GM23338 (cell line): ENCODE results near the gene RPS6KC1. TPM values are rescaled to one million over a fixed set of nuclear protein-coding genes. Genes with fewer than 3 reads are reported as not detected.

Experiments
- ATAC-seq: fragments of 200-7000 bp; cut with Tn5 transposase; 3 replicates; pipeline ENCODE4 v1.9.1; 2020
- DNase-seq: peaks from one replicate; pipeline ENCODE4 v3.0.0-alpha.2; 2015; ENCODE audit warnings: low spot score
- H2AFZ ChIP-seq: fragments of 200-600 bp; sonication (generic); 2 replicates; pipeline ENCODE4 v1.8.0; 2016; ENCODE audit warnings: antibody characterized with exemption, mild to moderate bottlenecking, moderate library complexity
- H3F3A ChIP-seq: fragments of 200-600 bp; sonication (generic); replicated peaks from 2 replicates; pipeline ENCODE4 v1.8.0; 2017; ENCODE audit warnings: antibody characterized with exemption, mixed run types, low read depth
- H3K27ac ChIP-seq: fragments of 200-600 bp; sonication (generic); 2 replicates; pipeline ENCODE4 v1.6.1; 2016; ENCODE audit warnings: low read depth
- H3K27me3 ChIP-seq: fragments of 200-600 bp; sonication (generic); 2 replicates; pipeline ENCODE4 v1.8.0; 2016; ENCODE audit warnings: mild to moderate bottlenecking, mixed run types, moderate library complexity; ENCODE audit not compliant: insufficient read depth
- H3K36me3 ChIP-seq: fragments of 200-600 bp; sonication (generic); 2 replicates; pipeline ENCODE4 v1.8.0; 2016; ENCODE audit warnings: mild to moderate bottlenecking; ENCODE audit not compliant: insufficient read depth
- H3K4me1 ChIP-seq: fragments of 200-600 bp; sonication (generic); 2 replicates; pipeline ENCODE4 v1.8.0; 2016; ENCODE audit warnings: mild to moderate bottlenecking, moderate library complexity; ENCODE audit not compliant: insufficient read depth
- H3K4me2 ChIP-seq: fragments of 200-600 bp; sonication (generic); 2 replicates; pipeline ENCODE4 v1.7.1; 2017; ENCODE audit warnings: mixed run types
- H3K4me3 ChIP-seq: fragments of 200-600 bp; sonication (generic); 2 replicates; pipeline ENCODE4 v1.6.1; 2016; ENCODE audit warnings: mixed run types
- H3K79me2 ChIP-seq: fragments of 200-600 bp; sonication (generic); replicated peaks from 2 replicates; pipeline ENCODE4 v1.8.0; 2017; ENCODE audit warnings: mild to moderate bottlenecking; ENCODE audit not compliant: insufficient read depth
- H3K9me2 ChIP-seq: fragments of 200-600 bp; sonication (generic); 2 replicates; pipeline ENCODE4 v1.8.0; 2017; ENCODE audit not compliant: insufficient read depth
- H4K20me1 ChIP-seq: fragments of 200-600 bp; sonication (generic); replicated peaks from 2 replicates; pipeline ENCODE4 v1.8.0; 2017; ENCODE audit warnings: mild to moderate bottlenecking; ENCODE audit not compliant: insufficient read depth
- H3K27ac Mint-ChIP-seq: 2 replicates; pipeline ENCODE4 v1.8.0; 2020; ENCODE audit warnings: inconsistent platforms, mild to moderate bottlenecking, moderate library complexity, mixed read lengths
- H3K27me3 Mint-ChIP-seq: 3 replicates; pipeline ENCODE4 v1.8.0; 2022; ENCODE audit warnings: low read depth, mild to moderate bottlenecking, moderate library complexity, mixed read lengths, inconsistent platforms; ENCODE audit not compliant: insufficient read depth, poor library complexity
- H3K36me3 Mint-ChIP-seq: 3 replicates; pipeline ENCODE4 v1.8.0; 2021; ENCODE audit warnings: low read depth, mild to moderate bottlenecking, inconsistent platforms, moderate library complexity, mixed read lengths
- H3K4me1 Mint-ChIP-seq: 3 replicates; pipeline ENCODE4 v1.8.0; 2020; ENCODE audit warnings: mild to moderate bottlenecking, inconsistent platforms, mixed read lengths
- H3K4me3 Mint-ChIP-seq: 3 replicates; pipeline ENCODE4 v1.8.0; 2021; ENCODE audit warnings: moderate library complexity, mild to moderate bottlenecking, inconsistent platforms, mixed read lengths
- H3K9me3 Mint-ChIP-seq: 3 replicates; pipeline ENCODE4 v1.8.0; 2020; ENCODE audit warnings: moderate library complexity, mild to moderate bottlenecking, inconsistent platforms, mixed read lengths
- CREB1 ChIP-seq: fragments of 250-450 bp; sonication (Bioruptor Pico); IDR thresholded peaks from 2 replicates; pipeline ENCODE4 v1.5.0; 2020; ENCODE audit warnings: low read depth, mild to moderate bottlenecking, moderate library complexity
- EZH2 ChIP-seq: fragments of 200-600 bp; sonication (generic); IDR thresholded peaks from one replicate; pipeline ENCODE4 v1.8.0; 2017; ENCODE audit warnings: antibody characterized with exemption, mild to moderate bottlenecking, low read depth; ENCODE audit not compliant: unreplicated experiment
- EZH2phosphoT487 ChIP-seq: fragments of 200-600 bp; sonication (generic); IDR thresholded peaks from one replicate; pipeline ENCODE4 v1.8.1; 2018; ENCODE audit warnings: antibody characterized with exemption; ENCODE audit not compliant: unreplicated experiment
- JUNB ChIP-seq: IDR thresholded peaks from one replicate; pipeline ENCODE4 v1.6.1; 2016; ENCODE audit warnings: antibody characterized with exemption; ENCODE audit not compliant: unreplicated experiment
- NANOG ChIP-seq: IDR thresholded peaks from 2 replicates; pipeline ENCODE4 v1.6.1; 2016; ENCODE audit warnings: antibody characterized with exemption, borderline replicate concordance
- POLR2AphosphoS5 ChIP-seq: IDR thresholded peaks from 2 replicates; pipeline ENCODE4 v1.6.1; 2016; ENCODE audit warnings: antibody characterized with exemption, low read depth
- STAT1 ChIP-seq: IDR thresholded peaks from one replicate; pipeline ENCODE4 v1.6.1; 2016; ENCODE audit warnings: antibody characterized with exemption; ENCODE audit not compliant: unreplicated experiment
- ZNF114 ChIP-seq: fragments of 250-450 bp; sonication (Bioruptor Pico); IDR thresholded peaks from 2 replicates; pipeline ENCODE4 v1.5.0; 2020; ENCODE audit warnings: mild to moderate bottlenecking, moderate library complexity
- ZNF331 ChIP-seq: fragments of 250-450 bp; sonication (Bioruptor Pico); IDR thresholded peaks from 2 replicates; pipeline ENCODE4 v1.5.0; 2020; ENCODE audit warnings: low read depth, mild to moderate bottlenecking, moderate library complexity
- polyA plus RNA-seq: library from polyadenylated mRNA; unstranded; fragments of >200 nt; fragmentation: Nextera tagmentation; extraction: Ambion mirVana; gene quantifications from 2 replicates; pipeline ENCODE4 v1.2.1, GENCODE V29; 2016
- total RNA-seq: library from RNA; depleted of rRNA; stranded (reverse); fragments of >200 nt; shearing (Covaris generic); gene quantifications from 2 replicates; pipeline ENCODE4 v1.2.3, GENCODE V29; 2014
- TF ChIP-seq, protein P1 (sequence below): IDR thresholded peaks from 2 replicates; pipeline ENCODE4 v1.6.1; 2016; ENCODE audit warnings: antibody characterized with exemption
- TF ChIP-seq, protein P2 (sequence below): fragments of 250-450 bp; sonication (Bioruptor Pico); IDR thresholded peaks from 2 replicates; pipeline ENCODE4 v1.5.0; 2020; ENCODE audit warnings: mild to moderate bottlenecking, moderate library complexity
- TF ChIP-seq, protein P3 (sequence below): IDR thresholded peaks from one replicate; pipeline ENCODE4 v1.6.1; 2018; ENCODE audit warnings: antibody characterized with exemption; ENCODE audit not compliant: unreplicated experiment
- TF ChIP-seq, protein P4 (sequence below), 2 experiments: fragments of 200-600 bp in 1 of 2; sonication (generic) in 1 of 2; conservative IDR thresholded peaks; 2 replicates each; pipeline versions ENCODE4 v1.5.1 to v1.6.1; 2016 to 2017; ENCODE audit warnings: antibody characterized with exemption in 2 of 2, low read depth in 2 of 2, mild to moderate bottlenecking in 2 of 2, moderate library complexity in 1 of 2

The RPS6KC1 gene
- total and polyA plus RNA-seq, 2 experiments from 2014 or later = 7.9 to 24.9 TPM

DNA sequence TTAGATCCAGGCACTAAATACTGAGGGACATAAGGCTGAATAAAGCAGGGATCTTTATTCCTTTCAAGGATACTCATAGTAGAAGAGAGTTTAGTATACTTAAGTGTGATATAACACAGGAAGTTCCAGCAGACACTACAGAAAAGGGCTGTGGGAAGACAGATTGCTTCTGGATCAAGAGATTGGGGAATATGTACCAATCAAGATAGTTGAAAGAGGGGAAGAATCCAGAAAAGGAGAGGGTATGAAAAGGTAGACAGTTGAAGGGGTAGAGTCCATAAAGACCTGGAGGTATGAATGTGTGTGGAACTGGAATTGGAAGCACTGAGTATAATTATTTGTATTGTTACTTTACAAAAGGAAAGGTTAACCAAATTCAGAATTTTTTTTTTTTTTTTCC lies 2.4 kb downstream of the RPS6KC1 start:
- peaks cover 9% of the 10 kb centered on the region for H3K27me3 Mint-ChIP-seq
- TF ChIP-seq, protein P1, sequence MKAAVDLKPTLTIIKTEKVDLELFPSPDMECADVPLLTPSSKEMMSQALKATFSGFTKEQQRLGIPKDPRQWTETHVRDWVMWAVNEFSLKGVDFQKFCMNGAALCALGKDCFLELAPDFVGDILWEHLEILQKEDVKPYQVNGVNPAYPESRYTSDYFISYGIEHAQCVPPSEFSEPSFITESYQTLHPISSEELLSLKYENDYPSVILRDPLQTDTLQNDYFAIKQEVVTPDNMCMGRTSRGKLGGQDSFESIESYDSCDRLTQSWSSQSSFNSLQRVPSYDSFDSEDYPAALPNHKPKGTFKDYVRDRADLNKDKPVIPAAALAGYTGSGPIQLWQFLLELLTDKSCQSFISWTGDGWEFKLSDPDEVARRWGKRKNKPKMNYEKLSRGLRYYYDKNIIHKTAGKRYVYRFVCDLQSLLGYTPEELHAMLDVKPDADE = no peak
- TF ChIP-seq POLR2AphosphoS5 (no peak), JUNB (no peak), ZNF114 (CRISPR knock-in tag) (no peak), CREB1 (CRISPR knock-in tag) (no peak), STAT1 (no peak), ZNF331 (CRISPR knock-in tag) (no peak), EZH2 (no peak), NANOG (no peak), EZH2phosphoT487 (no peak)
- TF ChIP-seq, protein P2, sequence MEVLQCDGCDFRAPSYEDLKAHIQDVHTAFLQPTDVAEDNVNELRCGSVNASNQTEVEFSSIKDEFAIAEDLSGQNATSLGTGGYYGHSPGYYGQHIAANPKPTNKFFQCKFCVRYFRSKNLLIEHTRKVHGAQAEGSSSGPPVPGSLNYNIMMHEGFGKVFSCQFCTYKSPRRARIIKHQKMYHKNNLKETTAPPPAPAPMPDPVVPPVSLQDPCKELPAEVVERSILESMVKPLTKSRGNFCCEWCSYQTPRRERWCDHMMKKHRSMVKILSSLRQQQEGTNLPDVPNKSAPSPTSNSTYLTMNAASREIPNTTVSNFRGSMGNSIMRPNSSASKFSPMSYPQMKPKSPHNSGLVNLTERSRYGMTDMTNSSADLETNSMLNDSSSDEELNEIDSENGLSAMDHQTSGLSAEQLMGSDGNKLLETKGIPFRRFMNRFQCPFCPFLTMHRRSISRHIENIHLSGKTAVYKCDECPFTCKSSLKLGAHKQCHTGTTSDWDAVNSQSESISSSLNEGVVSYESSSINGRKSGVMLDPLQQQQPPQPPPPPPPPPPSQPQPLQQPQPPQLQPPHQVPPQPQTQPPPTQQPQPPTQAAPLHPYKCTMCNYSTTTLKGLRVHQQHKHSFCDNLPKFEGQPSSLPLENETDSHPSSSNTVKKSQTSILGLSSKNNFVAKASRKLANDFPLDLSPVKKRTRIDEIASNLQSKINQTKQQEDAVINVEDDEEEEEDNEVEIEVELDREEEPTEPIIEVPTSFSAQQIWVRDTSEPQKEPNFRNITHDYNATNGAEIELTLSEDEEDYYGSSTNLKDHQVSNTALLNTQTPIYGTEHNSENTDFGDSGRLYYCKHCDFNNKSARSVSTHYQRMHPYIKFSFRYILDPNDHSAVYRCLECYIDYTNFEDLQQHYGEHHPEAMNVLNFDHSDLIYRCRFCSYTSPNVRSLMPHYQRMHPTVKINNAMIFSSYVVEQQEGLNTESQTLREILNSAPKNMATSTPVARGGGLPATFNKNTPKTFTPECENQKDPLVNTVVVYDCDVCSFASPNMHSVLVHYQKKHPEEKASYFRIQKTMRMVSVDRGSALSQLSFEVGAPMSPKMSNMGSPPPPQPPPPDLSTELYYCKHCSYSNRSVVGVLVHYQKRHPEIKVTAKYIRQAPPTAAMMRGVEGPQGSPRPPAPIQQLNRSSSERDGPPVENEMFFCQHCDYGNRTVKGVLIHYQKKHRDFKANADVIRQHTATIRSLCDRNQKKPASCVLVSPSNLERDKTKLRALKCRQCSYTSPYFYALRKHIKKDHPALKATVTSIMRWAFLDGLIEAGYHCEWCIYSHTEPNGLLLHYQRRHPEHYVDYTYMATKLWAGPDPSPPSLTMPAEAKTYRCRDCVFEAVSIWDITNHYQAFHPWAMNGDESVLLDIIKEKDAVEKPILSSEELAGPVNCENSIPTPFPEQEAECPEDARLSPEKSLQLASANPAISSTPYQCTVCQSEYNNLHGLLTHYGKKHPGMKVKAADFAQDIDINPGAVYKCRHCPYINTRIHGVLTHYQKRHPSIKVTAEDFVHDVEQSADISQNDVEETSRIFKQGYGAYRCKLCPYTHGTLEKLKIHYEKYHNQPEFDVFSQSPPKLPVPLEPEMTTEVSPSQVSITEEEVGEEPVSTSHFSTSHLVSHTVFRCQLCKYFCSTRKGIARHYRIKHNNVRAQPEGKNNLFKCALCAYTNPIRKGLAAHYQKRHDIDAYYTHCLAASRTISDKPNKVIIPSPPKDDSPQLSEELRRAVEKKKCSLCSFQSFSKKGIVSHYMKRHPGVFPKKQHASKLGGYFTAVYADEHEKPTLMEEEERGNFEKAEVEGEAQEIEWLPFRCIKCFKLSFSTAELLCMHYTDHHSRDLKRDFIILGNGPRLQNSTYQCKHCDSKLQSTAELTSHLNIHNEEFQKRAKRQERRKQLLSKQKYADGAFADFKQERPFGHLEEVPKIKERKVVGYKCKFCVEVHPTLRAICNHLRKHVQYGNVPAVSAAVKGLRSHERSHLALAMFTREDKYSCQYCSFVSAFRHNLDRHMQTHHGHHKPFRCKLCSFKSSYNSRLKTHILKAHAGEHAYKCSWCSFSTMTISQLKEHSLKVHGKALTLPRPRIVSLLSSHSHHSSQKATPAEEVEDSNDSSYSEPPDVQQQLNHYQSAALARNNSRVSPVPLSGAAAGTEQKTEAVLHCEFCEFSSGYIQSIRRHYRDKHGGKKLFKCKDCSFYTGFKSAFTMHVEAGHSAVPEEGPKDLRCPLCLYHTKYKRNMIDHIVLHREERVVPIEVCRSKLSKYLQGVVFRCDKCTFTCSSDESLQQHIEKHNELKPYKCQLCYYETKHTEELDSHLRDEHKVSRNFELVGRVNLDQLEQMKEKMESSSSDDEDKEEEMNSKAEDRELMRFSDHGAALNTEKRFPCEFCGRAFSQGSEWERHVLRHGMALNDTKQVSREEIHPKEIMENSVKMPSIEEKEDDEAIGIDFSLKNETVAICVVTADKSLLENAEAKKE = no peak
- TF ChIP-seq, protein P3, sequence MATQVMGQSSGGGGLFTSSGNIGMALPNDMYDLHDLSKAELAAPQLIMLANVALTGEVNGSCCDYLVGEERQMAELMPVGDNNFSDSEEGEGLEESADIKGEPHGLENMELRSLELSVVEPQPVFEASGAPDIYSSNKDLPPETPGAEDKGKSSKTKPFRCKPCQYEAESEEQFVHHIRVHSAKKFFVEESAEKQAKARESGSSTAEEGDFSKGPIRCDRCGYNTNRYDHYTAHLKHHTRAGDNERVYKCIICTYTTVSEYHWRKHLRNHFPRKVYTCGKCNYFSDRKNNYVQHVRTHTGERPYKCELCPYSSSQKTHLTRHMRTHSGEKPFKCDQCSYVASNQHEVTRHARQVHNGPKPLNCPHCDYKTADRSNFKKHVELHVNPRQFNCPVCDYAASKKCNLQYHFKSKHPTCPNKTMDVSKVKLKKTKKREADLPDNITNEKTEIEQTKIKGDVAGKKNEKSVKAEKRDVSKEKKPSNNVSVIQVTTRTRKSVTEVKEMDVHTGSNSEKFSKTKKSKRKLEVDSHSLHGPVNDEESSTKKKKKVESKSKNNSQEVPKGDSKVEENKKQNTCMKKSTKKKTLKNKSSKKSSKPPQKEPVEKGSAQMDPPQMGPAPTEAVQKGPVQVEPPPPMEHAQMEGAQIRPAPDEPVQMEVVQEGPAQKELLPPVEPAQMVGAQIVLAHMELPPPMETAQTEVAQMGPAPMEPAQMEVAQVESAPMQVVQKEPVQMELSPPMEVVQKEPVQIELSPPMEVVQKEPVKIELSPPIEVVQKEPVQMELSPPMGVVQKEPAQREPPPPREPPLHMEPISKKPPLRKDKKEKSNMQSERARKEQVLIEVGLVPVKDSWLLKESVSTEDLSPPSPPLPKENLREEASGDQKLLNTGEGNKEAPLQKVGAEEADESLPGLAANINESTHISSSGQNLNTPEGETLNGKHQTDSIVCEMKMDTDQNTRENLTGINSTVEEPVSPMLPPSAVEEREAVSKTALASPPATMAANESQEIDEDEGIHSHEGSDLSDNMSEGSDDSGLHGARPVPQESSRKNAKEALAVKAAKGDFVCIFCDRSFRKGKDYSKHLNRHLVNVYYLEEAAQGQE = no peak
- TF ChIP-seq, protein P4, sequence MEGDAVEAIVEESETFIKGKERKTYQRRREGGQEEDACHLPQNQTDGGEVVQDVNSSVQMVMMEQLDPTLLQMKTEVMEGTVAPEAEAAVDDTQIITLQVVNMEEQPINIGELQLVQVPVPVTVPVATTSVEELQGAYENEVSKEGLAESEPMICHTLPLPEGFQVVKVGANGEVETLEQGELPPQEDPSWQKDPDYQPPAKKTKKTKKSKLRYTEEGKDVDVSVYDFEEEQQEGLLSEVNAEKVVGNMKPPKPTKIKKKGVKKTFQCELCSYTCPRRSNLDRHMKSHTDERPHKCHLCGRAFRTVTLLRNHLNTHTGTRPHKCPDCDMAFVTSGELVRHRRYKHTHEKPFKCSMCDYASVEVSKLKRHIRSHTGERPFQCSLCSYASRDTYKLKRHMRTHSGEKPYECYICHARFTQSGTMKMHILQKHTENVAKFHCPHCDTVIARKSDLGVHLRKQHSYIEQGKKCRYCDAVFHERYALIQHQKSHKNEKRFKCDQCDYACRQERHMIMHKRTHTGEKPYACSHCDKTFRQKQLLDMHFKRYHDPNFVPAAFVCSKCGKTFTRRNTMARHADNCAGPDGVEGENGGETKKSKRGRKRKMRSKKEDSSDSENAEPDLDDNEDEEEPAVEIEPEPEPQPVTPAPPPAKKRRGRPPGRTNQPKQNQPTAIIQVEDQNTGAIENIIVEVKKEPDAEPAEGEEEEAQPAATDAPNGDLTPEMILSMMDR (conservative IDR thresholded peaks at IDR 0.05; ENCODE audit: low read depth in 2 of 2) = no peak
- H3K9me3 Mint-ChIP-seq = peaks cover 4% of the 10 kb centered on the region; the same call in 1 of the 3 replicates
- H3K4me1 Mint-ChIP-seq = peaks cover 43% of the 10 kb centered on the region
- Histone ChIP-seq H2AFZ (no peak overlapping the region), H3K4me1 (peaks cover 21% of the 10 kb centered on the region), H3K27me3 (no peaks in the 10 kb centered on the region), H3K79me2 (peaks cover 67% of the 10 kb centered on the region), H3F3A (no peaks in the 10 kb centered on the region; the same call in 1 of the 2 replicates), H4K20me1 (no peaks in the 10 kb centered on the region; the same call in 1 of the 2 replicates), H3K36me3 (no peaks in the 10 kb centered on the region), H3K27ac (no peak overlapping the region), H3K9me2 (peaks cover 7% of the 10 kb centered on the region; the same call in 1 of the 2 replicates), H3K4me3 (no peak overlapping the region), H3K4me2 (no peak overlapping the region)
- no peak overlapping the region for H3K4me3 Mint-ChIP-seq
- DNase-seq (no peak), ATAC-seq (no peak)
- peaks cover 8% of the 10 kb centered on the region for H3K36me3 Mint-ChIP-seq
- no peak overlapping the region for H3K27ac Mint-ChIP-seq
